Activated CD8-positive, alpha-beta memory T cell treated with anti-CD3 and anti-CD28 coated beads, Interleukin-2, amount 50 U/mL, for 48 hours (primary cell): ENCODE data around the gene CEP57L1.
A peak's percentile ranks its signal among the peaks of the same experiment; 100 is the strongest.
"Not testable (repeated sequence)": the region's sequence is repeated elsewhere in the genome, so short reads cannot be mapped to it uniquely, and the experiment has no call there.

ENCODE experiments used
- DNase-seq: peaks from one replicate; pipeline ENCODE4 v3.0.0-alpha.2; 2020

The CEP57L1 gene

GRCh38 chr6:109182578-109182977 is 87.3 kb downstream of the CEP57L1 start:
- DNase-seq, result no peak

DNA sequence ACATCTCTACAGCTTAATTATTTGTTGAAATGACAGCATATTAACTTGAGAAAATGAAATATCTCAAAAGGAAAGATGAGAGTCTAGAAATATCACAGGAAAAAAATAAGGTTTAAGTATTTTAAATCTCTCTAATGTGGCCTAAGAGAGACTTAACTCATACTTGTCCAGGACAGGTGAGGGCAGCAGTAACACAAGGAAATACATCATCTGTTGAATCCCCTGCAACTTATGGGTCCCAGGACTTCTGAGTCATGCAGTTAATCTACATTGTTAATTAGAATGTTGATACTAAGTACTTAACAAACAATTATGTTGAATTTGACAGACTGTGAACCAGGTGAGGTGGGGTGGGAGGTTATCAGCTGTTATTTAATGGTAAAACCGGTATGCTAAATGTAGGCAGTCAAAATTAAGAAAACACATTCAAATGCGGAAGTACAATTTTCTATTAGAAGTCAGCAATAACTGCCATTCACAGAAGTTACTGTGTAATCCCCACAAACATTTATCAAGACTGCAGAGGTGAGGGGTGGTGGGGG is 87.9 kb downstream of the CEP57L1 start:
- DNase-seq, result no peak

- DNase-seq, result no peak
Measured at GRCh38 chr6:109184638-109185037, 89.3 kb downstream of the CEP57L1 start.

- DNase-seq, result no peak
Measured at GRCh38 chr6:109186012-109186411, 90.7 kb downstream of the CEP57L1 start.

DNA sequence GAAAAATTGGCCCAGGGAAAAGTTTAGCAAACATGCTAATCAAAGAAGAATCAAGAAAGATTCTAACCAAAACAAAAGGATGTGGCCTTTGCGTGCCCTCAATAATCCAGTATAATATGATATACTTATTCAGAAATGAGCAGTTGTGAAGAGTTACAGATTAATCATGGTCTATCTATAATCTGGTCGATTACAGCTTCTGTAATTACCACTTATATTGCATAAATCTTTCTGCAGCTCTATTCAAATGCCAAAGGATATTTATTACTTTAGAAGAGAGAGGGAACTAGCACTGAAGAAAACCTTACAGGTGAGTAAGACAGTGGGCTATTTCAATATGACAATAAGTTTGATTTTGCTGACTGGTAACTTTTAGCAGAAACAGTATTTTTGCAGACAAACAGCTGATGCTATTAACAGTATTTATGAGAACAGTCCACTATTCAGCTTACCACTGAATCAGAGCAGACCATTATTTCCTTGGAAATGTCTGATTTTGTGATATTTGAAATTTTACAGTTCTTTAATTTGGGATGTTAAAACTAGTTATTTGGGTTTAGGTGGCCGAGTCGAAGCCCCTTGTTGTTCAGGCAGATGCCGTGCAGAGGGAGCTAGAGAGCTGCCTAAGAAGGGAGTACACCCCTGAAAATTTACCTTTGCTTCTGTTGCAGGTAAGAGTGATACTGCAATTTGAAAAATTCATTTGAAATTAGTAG is 92.2 kb downstream of the CEP57L1 start:
- peak; percentile 67 for DNase-seq

DNA sequence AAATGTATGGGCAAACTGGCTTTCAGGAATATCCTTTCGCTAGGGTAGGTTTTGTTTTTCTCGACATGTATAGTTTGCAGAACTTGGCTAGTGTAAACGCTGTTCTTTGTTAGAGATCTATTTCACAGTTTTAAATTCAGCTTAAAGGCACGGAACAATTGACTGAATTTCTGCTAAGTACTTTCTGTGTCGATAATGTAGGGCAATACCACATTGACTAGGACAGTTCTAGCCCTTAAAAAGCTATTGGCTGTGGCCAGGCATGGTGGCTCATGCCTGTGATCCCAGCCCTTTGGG is 92.8 kb downstream of the CEP57L1 start:
- DNase-seq, result no peak

DNA sequence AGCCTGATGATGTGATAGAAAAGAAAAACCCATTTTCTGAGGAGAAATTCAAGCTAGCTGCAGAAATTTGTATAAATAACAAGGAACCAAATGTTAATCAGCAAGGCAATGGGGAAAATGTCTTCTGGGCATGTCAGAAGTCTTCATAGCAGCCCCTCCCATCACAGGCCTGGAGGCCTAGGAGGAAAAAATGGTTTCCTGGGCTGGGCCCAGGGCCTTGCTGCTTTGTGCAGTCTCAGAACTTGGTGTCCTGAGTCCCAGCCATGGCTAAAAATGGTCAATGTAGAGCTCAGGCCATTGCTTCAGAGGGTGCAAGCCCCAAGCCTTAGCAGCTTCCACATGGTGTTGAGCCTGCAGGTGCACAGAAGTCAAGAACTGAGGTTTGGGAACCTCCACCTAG is 96.1 kb downstream of the CEP57L1 start:
- not testable (repeated sequence) for DNase-seq

DNA sequence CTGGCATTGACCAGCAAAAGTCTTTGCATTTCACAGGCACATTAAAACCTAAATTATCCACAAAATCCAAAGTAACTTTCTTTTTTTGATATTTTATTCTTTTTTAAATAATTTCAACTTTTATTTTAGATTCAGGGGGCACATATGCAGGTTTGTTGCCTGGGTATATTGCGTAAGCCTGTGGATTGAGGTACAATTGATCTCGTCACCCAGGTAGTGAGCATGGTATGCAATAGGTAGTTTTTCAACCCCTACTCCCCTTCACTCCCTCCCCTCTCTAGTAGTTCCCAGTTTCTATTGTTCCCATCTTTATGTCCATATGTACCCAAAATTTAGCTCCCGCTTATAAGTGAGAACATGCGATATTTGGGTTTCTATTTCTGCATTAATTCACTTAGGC is 97.6 kb downstream of the CEP57L1 start:
- no peak for DNase-seq

GRCh38 chr6:109194880-109195279 is 99.6 kb downstream of the CEP57L1 start:
- DNase-seq, result no peak

GRCh38 chr6:109197061-109197460 is 101.8 kb downstream of the CEP57L1 start:
- no peak for DNase-seq

GRCh38 chr6:109202409-109203264 is 107.3 kb downstream of the CEP57L1 start:
- no peak for DNase-seq

- no peak for DNase-seq
Measured at GRCh38 chr6:109204511-109204910, 109.2 kb downstream of the CEP57L1 start.

DNA sequence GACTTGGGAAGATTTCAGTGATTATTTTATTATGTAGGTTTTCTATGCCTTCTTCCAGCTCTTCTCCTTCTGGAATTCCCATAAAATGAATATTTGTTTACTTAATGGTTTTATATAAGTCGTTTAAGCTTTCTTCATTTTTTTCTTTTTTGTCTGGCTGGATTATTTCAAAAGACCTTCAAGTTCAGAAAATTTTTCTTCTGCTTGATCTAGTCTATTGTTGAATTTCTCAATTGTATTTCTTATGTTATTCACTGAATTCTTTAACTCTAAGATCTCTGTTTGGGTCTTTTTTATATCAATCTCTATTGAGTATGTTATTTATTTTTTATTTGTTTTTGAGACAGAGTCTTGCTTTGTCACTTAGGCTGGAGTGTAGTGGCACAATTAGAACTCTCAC is 117.4 kb downstream of the CEP57L1 start:
- DNase-seq, result no peak
